Gastrocnemius medialis (tissue), 4 donors: Measurements from ENCODE around the gene ATP2C2.

Experiments
- POLR2A ChIP-seq, 2 donors: fragments of 450-650 bp; IDR thresholded peaks; one replicate each; pipeline ENCODE4 v1.6.1; 2017; ENCODE audit warnings: antibody characterized with exemption in 2 of 2, mild to moderate bottlenecking in 2 of 2, moderate library complexity in 2 of 2
- TF ChIP-seq, protein P1 (sequence below), 5 experiments: fragments of 450-650 bp in 3 of 5; fragments of 200-600 bp in 2 of 5; sonication (generic) in 2 of 5; IDR thresholded peaks in 4 of 5; conservative IDR thresholded peaks in 1 of 5; 1 replicate in 4 of 5; 2 replicates in 1 of 5; pipeline ENCODE4 v1.5.1; 2016 to 2019; ENCODE audit warnings: antibody characterized with exemption in 5 of 5, mild to moderate bottlenecking in 3 of 5, moderate library complexity in 3 of 5

DNA sequence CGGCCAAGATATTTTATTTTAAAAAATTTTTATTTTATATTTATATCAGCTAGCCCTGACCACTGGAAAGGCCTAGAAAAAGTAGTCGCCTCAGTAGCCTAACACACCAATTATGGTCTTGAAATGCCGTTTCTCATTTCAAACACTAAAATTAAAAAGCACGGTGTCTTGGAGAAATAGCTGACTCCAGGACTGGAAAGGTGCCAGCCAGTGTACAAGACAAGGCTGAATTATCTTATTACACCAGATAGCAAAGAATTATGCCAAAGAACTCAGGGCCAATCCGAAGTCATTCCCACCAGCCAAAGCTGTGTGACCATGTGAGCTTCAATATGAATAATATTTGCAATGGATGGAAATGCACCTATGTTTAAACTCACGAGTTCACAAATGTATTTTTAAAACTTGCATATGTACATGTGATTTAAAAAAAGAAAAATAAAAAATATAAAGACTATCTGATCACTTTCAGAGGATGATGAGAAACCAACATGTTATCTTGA, 19.9 kb upstream of the ATP2C2 start:
- TF ChIP-seq, protein P1, sequence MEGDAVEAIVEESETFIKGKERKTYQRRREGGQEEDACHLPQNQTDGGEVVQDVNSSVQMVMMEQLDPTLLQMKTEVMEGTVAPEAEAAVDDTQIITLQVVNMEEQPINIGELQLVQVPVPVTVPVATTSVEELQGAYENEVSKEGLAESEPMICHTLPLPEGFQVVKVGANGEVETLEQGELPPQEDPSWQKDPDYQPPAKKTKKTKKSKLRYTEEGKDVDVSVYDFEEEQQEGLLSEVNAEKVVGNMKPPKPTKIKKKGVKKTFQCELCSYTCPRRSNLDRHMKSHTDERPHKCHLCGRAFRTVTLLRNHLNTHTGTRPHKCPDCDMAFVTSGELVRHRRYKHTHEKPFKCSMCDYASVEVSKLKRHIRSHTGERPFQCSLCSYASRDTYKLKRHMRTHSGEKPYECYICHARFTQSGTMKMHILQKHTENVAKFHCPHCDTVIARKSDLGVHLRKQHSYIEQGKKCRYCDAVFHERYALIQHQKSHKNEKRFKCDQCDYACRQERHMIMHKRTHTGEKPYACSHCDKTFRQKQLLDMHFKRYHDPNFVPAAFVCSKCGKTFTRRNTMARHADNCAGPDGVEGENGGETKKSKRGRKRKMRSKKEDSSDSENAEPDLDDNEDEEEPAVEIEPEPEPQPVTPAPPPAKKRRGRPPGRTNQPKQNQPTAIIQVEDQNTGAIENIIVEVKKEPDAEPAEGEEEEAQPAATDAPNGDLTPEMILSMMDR (IDR thresholded peaks at IDR 0.05 in 4 of 5, conservative IDR thresholded peaks at IDR 0.05 in 1 of 5), result no peak
- TF ChIP-seq POLR2A (IDR thresholded peaks at IDR 0.05), result no peak
